H9 (cell line): ENCODE data around the gene SLC52A3. TPM values are rescaled to one million over a fixed set of nuclear protein-coding genes. Genes with fewer than 3 reads are reported as not detected.

Source experiments
- DNase-seq: peaks from one replicate; pipeline ENCODE4 v3.0.0-alpha.2; 2017
- H2AFZ ChIP-seq: one replicate; pipeline ENCODE4 v1.6.1; 2013; ENCODE audit warnings: mild to moderate bottlenecking, low read length, control low read depth, moderate library complexity
- H2AK5ac ChIP-seq: 2 replicates; pipeline ENCODE4 v1.6.1; 2013; ENCODE audit warnings: low read length, control low read depth, mixed read lengths; ENCODE audit not compliant: insufficient read length
- H2BK120ac ChIP-seq: one replicate; pipeline ENCODE4 v1.6.1; 2013; ENCODE audit warnings: low read depth, mild to moderate bottlenecking, low read length, control low read depth, inconsistent platforms; ENCODE audit not compliant: poor library complexity, severe bottlenecking
- H2BK12ac ChIP-seq: 2 replicates; pipeline ENCODE4 v1.6.1; 2013; ENCODE audit warnings: low read length, control low read depth, mixed read lengths, low read depth; ENCODE audit not compliant: insufficient read length
- H2BK15ac ChIP-seq: 2 replicates; pipeline ENCODE4 v1.6.1; 2013; ENCODE audit warnings: low read depth, low read length, control low read depth
- H2BK20ac ChIP-seq: one replicate; pipeline ENCODE4 v1.6.1; 2013; ENCODE audit warnings: low read depth, mild to moderate bottlenecking, low read length, control low read depth, inconsistent platforms; ENCODE audit not compliant: poor library complexity, severe bottlenecking
- H2BK5ac ChIP-seq: 2 replicates; pipeline ENCODE4 v1.6.1; 2013; ENCODE audit warnings: low read length, control low read depth, mixed read lengths; ENCODE audit not compliant: insufficient read length
- H3K14ac ChIP-seq: 2 replicates; pipeline ENCODE4 v1.6.1; 2013; ENCODE audit warnings: low read length, control low read depth; ENCODE audit not compliant: insufficient read depth
- H3K18ac ChIP-seq: 2 replicates; pipeline ENCODE4 v1.6.1; 2013; ENCODE audit warnings: low read depth, mild to moderate bottlenecking, mixed read lengths, low read length, control low read depth; ENCODE audit not compliant: insufficient read length
- H3K23ac ChIP-seq: 2 replicates; pipeline ENCODE4 v1.6.1; 2013; ENCODE audit warnings: low read length, control low read depth, mixed read lengths, low read depth; ENCODE audit not compliant: insufficient read length
- H3K23me2 ChIP-seq: 2 replicates; pipeline ENCODE4 v1.6.1; 2013; ENCODE audit warnings: low read depth, mild to moderate bottlenecking, mixed read lengths, low read length, control low read depth; ENCODE audit not compliant: insufficient read length, poor library complexity, severe bottlenecking
- H3K27ac ChIP-seq: 2 replicates; pipeline ENCODE4 v1.5.1; 2013; ENCODE audit warnings: low read length, control low read depth, mixed read lengths, low read depth; ENCODE audit not compliant: insufficient read length
- H3K27me3 ChIP-seq: 2 replicates; pipeline ENCODE4 v1.6.1; 2013; ENCODE audit warnings: low read length, control low read depth, inconsistent platforms; ENCODE audit not compliant: insufficient read depth
- H3K4ac ChIP-seq: 2 replicates; pipeline ENCODE4 v1.6.1; 2013; ENCODE audit warnings: low read depth, mild to moderate bottlenecking, control low read depth, inconsistent platforms, low read length, moderate library complexity
- H3K4me1 ChIP-seq: 2 replicates; pipeline ENCODE4 v1.6.1; 2013; ENCODE audit warnings: low read length, control low read depth, inconsistent platforms; ENCODE audit not compliant: insufficient read depth
- H3K4me2 ChIP-seq: 2 replicates; pipeline ENCODE4 v1.6.1; 2013; ENCODE audit warnings: low read length, control low read depth, mixed read lengths; ENCODE audit not compliant: insufficient read length, insufficient read depth
- H3K56ac ChIP-seq: 2 replicates; pipeline ENCODE4 v1.6.1; 2013; ENCODE audit warnings: low read depth, mild to moderate bottlenecking, mixed read lengths, low read length, control low read depth; ENCODE audit not compliant: insufficient read length
- H3K79me1 ChIP-seq: 2 replicates; pipeline ENCODE4 v1.6.1; 2013; ENCODE audit warnings: low read depth, mild to moderate bottlenecking, moderate library complexity, low read length, control low read depth, inconsistent platforms; ENCODE audit not compliant: insufficient read depth, poor library complexity, severe bottlenecking
- H3K79me2 ChIP-seq: 2 replicates; pipeline ENCODE4 v1.6.1; 2013; ENCODE audit warnings: low read length, control low read depth, inconsistent platforms; ENCODE audit not compliant: insufficient read depth
- H3K9ac ChIP-seq: 2 replicates; pipeline ENCODE4 v1.6.1; 2013; ENCODE audit warnings: low read length, control low read depth, mixed read lengths; ENCODE audit not compliant: insufficient read length; ENCODE audit errors: extremely low read depth
- H3K9me3 ChIP-seq: one replicate; pipeline ENCODE4 v1.6.1; 2013; ENCODE audit warnings: low read depth, low read length, inconsistent platforms; ENCODE audit not compliant: control insufficient read depth
- H3T11ph ChIP-seq: one replicate; pipeline ENCODE4 v1.6.1; 2013; ENCODE audit warnings: mild to moderate bottlenecking, low read length, control low read depth, inconsistent platforms
- H4K20me1 ChIP-seq: one replicate; pipeline ENCODE4 v1.6.1; 2013; ENCODE audit not compliant: control insufficient read depth, insufficient read length, insufficient read depth
- H4K5ac ChIP-seq: 2 replicates; pipeline ENCODE4 v1.6.1; 2013; ENCODE audit warnings: low read depth, mild to moderate bottlenecking, mixed read lengths, low read length, control low read depth; ENCODE audit not compliant: insufficient read length
- H4K8ac ChIP-seq: replicated peaks from 2 replicates; pipeline ENCODE4 v1.6.1; 2013; ENCODE audit warnings: low read length, control low read depth, mixed read lengths, low read depth; ENCODE audit not compliant: insufficient read length
- H4K91ac ChIP-seq: 2 replicates; pipeline ENCODE4 v1.6.1; 2013; ENCODE audit warnings: low read depth, mild to moderate bottlenecking, moderate library complexity, mixed read lengths, low read length, control low read depth; ENCODE audit not compliant: insufficient read length
- H3K27ac Mint-ChIP-seq, 3 experiments: 2 replicates in 2 of 3; 3 replicates in 1 of 3; pipeline ENCODE4 v1.8.0; 2020 to 2021; ENCODE audit warnings: mixed read lengths in 3 of 3, mild to moderate bottlenecking in 1 of 3, moderate library complexity in 1 of 3
- H3K27me3 Mint-ChIP-seq: 2 replicates; pipeline ENCODE4 v1.8.0; 2021; ENCODE audit warnings: low read depth, mild to moderate bottlenecking, moderate library complexity, mixed read lengths
- H3K36me3 Mint-ChIP-seq, 3 experiments: 2 replicates in 2 of 3; 3 replicates in 1 of 3; pipeline ENCODE4 v1.8.0; 2020 to 2021; ENCODE audit warnings: low read depth in 3 of 3, mixed read lengths in 3 of 3; ENCODE audit not compliant: insufficient read depth in 1 of 3
- H3K4me1 Mint-ChIP-seq, 2 experiments: 2 replicates each; pipeline ENCODE4 v1.8.0; 2020; ENCODE audit warnings: mixed read lengths in 2 of 2
- H3K4me3 Mint-ChIP-seq, 2 experiments: 2 replicates in 1 of 2; 3 replicates in 1 of 2; pipeline ENCODE4 v1.8.0; 2020 to 2021; ENCODE audit warnings: mild to moderate bottlenecking in 2 of 2, mixed read lengths in 2 of 2, moderate library complexity in 1 of 2
- H3K9me3 Mint-ChIP-seq, 2 experiments: 2 replicates in 1 of 2; 3 replicates in 1 of 2; pipeline ENCODE4 v1.8.0; 2020; ENCODE audit warnings: mild to moderate bottlenecking in 2 of 2, mixed read lengths in 2 of 2, moderate library complexity in 1 of 2
- CTCF ChIP-seq: fragments of 200-600 bp; sonication (generic); conservative IDR thresholded peaks from 3 replicates; pipeline ENCODE4 v1.8.0; 2021; ENCODE audit warnings: antibody characterized with exemption, mild to moderate bottlenecking
- WGBS: extraction: QIAGEN DNeasy Blood & Tissue Kit; methylation state at CpG from one replicate; pipeline ENCODE4 v1.1.7; 2013; ENCODE audit warnings: missing lambda C conversion rate, low lambda C conversion rate, mixed read lengths; ENCODE audit not compliant: insufficient read length; ENCODE audit errors: extremely low coverage; 5-methylcytosine and 5-hydroxymethylcytosine counted together
- total RNA-seq: library from RNA; stranded (reverse); gene quantifications from 2 replicates; pipeline ENCODE4 v1.2.1, GENCODE V29; 2021

SLC52A3 gene
- total RNA-seq, 1 experiment from 2014 or later = 3.3 TPM

GRCh38 chr20:721876-722275 is 46.4 kb downstream of the SLC52A3 start:
- no peak overlapping the region for H2BK15ac ChIP-seq
- no peak overlapping the region for H2BK12ac ChIP-seq
- H3K4ac ChIP-seq = no peak overlapping the region
- no peak overlapping the region for H3K9ac ChIP-seq
- no peak overlapping the region for H3K4me2 ChIP-seq
- Mint-ChIP-seq H3K36me3 (no peaks in the 10 kb centered on the region; a peak in 1 of 7 replicates), H3K9me3 (no peaks in the 10 kb centered on the region; a peak in 1 of 5 replicates), H3K4me3 (no peak overlapping the region), H3K4me1 (peaks cover 11 to 21% of the 10 kb centered on the region in 2 experiments), H3K27me3 (peaks cover 54% of the 10 kb centered on the region), H3K27ac (no peak overlapping the region)
- H3K14ac ChIP-seq = no peak overlapping the region
- TF ChIP-seq CTCF = no peak
- no peak overlapping the region for H3T11ph ChIP-seq
- H4K5ac ChIP-seq = no peak overlapping the region
- DNase-seq = no peak
- no peak overlapping the region for H2AFZ ChIP-seq
- no peak overlapping the region for H2BK5ac ChIP-seq
- no peak overlapping the region for H2AK5ac ChIP-seq
- no peaks in the 10 kb centered on the region for H3K23me2 ChIP-seq
- peaks cover 3% of the 10 kb centered on the region; the same call in 1 of the 2 replicates for H3K4me1 ChIP-seq
- no peaks in the 10 kb centered on the region for H3K79me2 ChIP-seq
- no peak overlapping the region for H3K23ac ChIP-seq
- WGBS = no CpG with 5 or more reads among the region's 4 CpGs
- no peak overlapping the region for H3K56ac ChIP-seq
- no peaks in the 10 kb centered on the region for H3K79me1 ChIP-seq
- no peaks in the 10 kb centered on the region; the same call in 1 of the 2 replicates for H3K27me3 ChIP-seq
- no peak overlapping the region for H2BK120ac ChIP-seq
- no peaks in the 10 kb centered on the region for H4K20me1 ChIP-seq
- H3K9me3 ChIP-seq = no peaks in the 10 kb centered on the region
- no peak overlapping the region for H3K27ac ChIP-seq
- no peak overlapping the region for H2BK20ac ChIP-seq
- no peak overlapping the region for H4K91ac ChIP-seq
- H3K18ac ChIP-seq = no peak overlapping the region
- H4K8ac ChIP-seq = no peak overlapping the region
